Cardiac muscle cell (in vitro differentiated cells and primary cell): ENCODE results near the gene WDR47. TPM values are rescaled to one million over a fixed set of nuclear protein-coding genes. Genes with fewer than 3 reads are reported as not detected.

Experiments
- DNase-seq, 2 donors: peaks; one replicate each; pipeline versions ENCODE4 v3.0.0 to v3.0.0-alpha.2; 2010 to 2017; ENCODE audit warnings: low read depth in 1 of 2, low spot score in 1 of 2
- H3K27ac ChIP-seq: fragments of 200-600 bp; sonication (generic); 2 replicates; pipeline ENCODE4 v1.5.1; 2016
- H3K27me3 ChIP-seq: fragments of 200-600 bp; sonication (generic); 2 replicates; pipeline ENCODE4 v1.6.0; 2016; ENCODE audit warnings: control low read depth
- H3K36me3 ChIP-seq: fragments of 200-600 bp; sonication (generic); 2 replicates; pipeline ENCODE4 v1.5.1; 2016; ENCODE audit warnings: control low read depth
- H3K4me1 ChIP-seq: fragments of 200-600 bp; sonication (generic); 2 replicates; pipeline ENCODE4 v1.8.1; 2017; ENCODE audit warnings: low read depth, mild to moderate bottlenecking, mixed run types
- H3K4me3 ChIP-seq: fragments of 200-600 bp; sonication (generic); 2 replicates; pipeline ENCODE4 v1.5.1; 2016; ENCODE audit warnings: mild to moderate bottlenecking
- H3K9me3 ChIP-seq: fragments of 200-600 bp; sonication (generic); 2 replicates; pipeline ENCODE4 v1.5.1; 2017; ENCODE audit warnings: low read depth, mild to moderate bottlenecking, control low read depth
- CTCF ChIP-seq: IDR thresholded peaks from 2 replicates; pipeline ENCODE4 v1.5.1; 2012; ENCODE audit warnings: low read depth, mild to moderate bottlenecking, low read length
- polyA plus RNA-seq: library from polyadenylated mRNA; unstranded; fragments of >200 nt; fragmentation: Nextera tagmentation; extraction: Ambion mirVana; gene quantifications from 2 replicates; pipeline ENCODE4 v1.2.1, GENCODE V29; 2016
- total RNA-seq: library from RNA; depleted of rRNA; stranded (reverse); fragments of >200 nt; gene quantifications from 2 replicates; pipeline ENCODE4 v1.2.3, GENCODE V29; 2016

Gene WDR47
- total and polyA plus RNA-seq, 2 experiments from 2014 or later, result 6.7 to 7.9 TPM

- Histone ChIP-seq H3K4me1 (no peaks in the 10 kb centered on the region), H3K27me3 (no peaks in the 10 kb centered on the region), H3K27ac (no peak overlapping the region), H3K9me3 (no peaks in the 10 kb centered on the region), H3K36me3 (peaks cover 9% of the 10 kb centered on the region), H3K4me3 (no peak overlapping the region)
- DNase-seq, result no peak
- TF ChIP-seq CTCF, result no peak
These were observed 69.0 kb downstream of the WDR47 start for GRCh38 chr1:108972951-108973350.

GRCh38 chr1:108969346-108969745 is 72.6 kb downstream of the WDR47 start:
- Histone ChIP-seq H3K27ac (no peak overlapping the region), H3K4me1 (no peaks in the 10 kb centered on the region), H3K9me3 (no peaks in the 10 kb centered on the region), H3K36me3 (peaks cover 6% of the 10 kb centered on the region), H3K27me3 (no peaks in the 10 kb centered on the region), H3K4me3 (no peak overlapping the region)
- DNase-seq, result no peak
- no peak for TF ChIP-seq CTCF

GRCh38 chr1:108963052-108963686 is 78.7 kb downstream of the WDR47 start, which contains the start of gene CLCC1:
CLCC1 (minus strand) TSS chr1:108963484; CDS start chr1:108950437, 13,047 bp downstream.
- H3K27me3 ChIP-seq, result no peaks in the 10 kb centered on the region
- peak within 1 kb of the TSS; percentile 81 for H3K27ac ChIP-seq
- H3K36me3 ChIP-seq, result no peaks in the 10 kb centered on the region
- peak within 1 kb of the TSS; percentile 44 for H3K4me3 ChIP-seq
- H3K9me3 ChIP-seq, result no peaks in the 10 kb centered on the region
- DNase-seq, result peak; percentile 93
- H3K4me1 ChIP-seq, result no peaks in the 10 kb centered on the region
- no peak for TF ChIP-seq CTCF

- Histone ChIP-seq H3K4me3 (peak overlapping the region; percentile 44), H3K27ac (peak overlapping the region; percentile 81), H3K4me1 (no peaks in the 10 kb centered on the region), H3K27me3 (no peaks in the 10 kb centered on the region), H3K36me3 (no peaks in the 10 kb centered on the region), H3K9me3 (no peaks in the 10 kb centered on the region)
- TF ChIP-seq CTCF, result no peak
- DNase-seq, result no peak
These were observed 79.2 kb downstream of the WDR47 start for GRCh38 chr1:108962681-108963051.

- no peaks in the 10 kb centered on the region for H3K9me3 ChIP-seq
- H3K36me3 ChIP-seq, result no peaks in the 10 kb centered on the region
- H3K27ac ChIP-seq, result no peak overlapping the region
- H3K4me1 ChIP-seq, result no peaks in the 10 kb centered on the region
- H3K4me3 ChIP-seq, result peak overlapping the region; percentile 44
- H3K27me3 ChIP-seq, result no peaks in the 10 kb centered on the region
- DNase-seq, result no peak
- no peak for TF ChIP-seq CTCF
These were observed 80.0 kb downstream of the WDR47 start for GRCh38 chr1:108961752-108962486.
